GM21717 (cell line): ENCODE measurements around the gene CTCFL.

Experiments
- ATAC-seq: cut with Tn5 transposase; IDR thresholded peaks from one replicate; pipeline ENCODE4 v1.9.1; 2021; ENCODE audit warnings: mild to moderate bottlenecking, moderate library complexity; ENCODE audit not compliant: unreplicated experiment

The CTCFL gene

GRCh38 chr20:57469418-57470211 is 55.3 kb downstream of the CTCFL start:
- no peak for ATAC-seq

DNA sequence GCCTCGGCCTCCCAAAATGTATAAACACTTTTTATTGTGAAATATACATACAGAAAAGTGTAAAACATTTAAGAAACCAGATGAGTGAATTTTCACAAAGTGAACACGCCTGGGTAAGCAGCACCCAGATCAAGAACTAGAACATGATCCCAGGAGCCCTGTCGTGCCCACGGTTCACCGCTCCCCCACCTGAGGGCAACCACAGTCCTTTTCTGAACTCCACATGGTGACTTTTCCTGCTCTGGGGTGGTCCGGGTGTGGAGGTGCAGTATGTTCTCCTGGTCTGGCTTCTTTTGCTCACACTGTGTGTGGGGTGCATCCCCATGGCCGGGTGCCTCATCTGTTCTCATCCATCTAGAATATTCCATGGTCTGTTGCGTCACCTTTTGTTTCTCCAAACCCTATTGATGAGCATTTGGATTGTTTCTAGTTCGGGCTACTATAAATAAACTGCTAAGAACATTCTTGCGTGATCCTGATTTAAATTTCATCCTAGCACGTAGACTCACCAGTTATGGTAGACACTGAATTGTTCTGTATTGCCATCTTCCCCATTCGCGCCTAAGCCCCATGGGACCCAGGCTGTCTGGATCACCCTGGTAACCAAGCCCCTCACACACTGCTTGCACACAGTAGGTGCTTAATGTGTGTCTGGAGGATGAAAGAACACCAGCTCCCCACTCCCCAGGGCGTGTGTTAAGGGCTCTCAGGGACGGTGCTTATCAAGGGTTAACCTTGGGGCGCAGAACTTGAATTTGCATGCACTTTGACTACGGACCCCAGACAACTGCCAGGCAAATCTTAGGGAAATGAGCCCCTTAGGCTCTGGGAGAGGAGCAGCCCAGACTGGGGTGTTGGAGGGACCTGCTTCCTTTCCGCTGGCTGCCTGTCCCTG is 56.2 kb downstream of the CTCFL start:
- ATAC-seq, result no peak

- no peak for ATAC-seq
Measured at GRCh38 chr20:57467742-57468141, 57.2 kb downstream of the CTCFL start.

- no peak for ATAC-seq
Measured at GRCh38 chr20:57465943-57466342, 59.0 kb downstream of the CTCFL start.

- no peak for ATAC-seq
Measured at GRCh38 chr20:57465486-57465885, 59.5 kb downstream of the CTCFL start.

GRCh38 chr20:57464642-57465211 is 60.2 kb downstream of the CTCFL start:
- ATAC-seq, result no peak

GRCh38 chr20:57462781-57463180 is 62.2 kb downstream of the CTCFL start:
- ATAC-seq, result no peak

DNA sequence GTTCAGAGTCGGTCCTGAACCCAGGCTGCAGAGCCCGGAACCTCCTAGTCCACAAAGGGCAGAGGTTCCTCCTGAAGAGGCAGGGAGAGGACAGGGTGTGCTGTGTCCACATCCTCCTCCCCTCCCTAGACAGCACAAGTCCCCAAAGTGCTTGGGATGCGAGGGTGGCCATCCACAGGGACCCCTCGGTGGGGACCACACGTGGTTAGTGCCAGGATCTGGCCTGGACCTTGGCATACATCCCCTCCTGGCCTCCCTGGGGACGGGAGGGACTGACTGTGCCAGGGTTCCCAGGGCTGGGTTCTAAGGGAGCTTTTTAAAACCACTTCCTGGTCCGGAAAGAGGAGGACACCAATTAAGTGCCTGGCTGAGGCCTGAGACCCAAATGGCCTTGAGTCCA is 63.2 kb downstream of the CTCFL start:
- ATAC-seq, result no peak

GRCh38 chr20:57460781-57461465 is 64.0 kb downstream of the CTCFL start:
- ATAC-seq, result no peak

- no peak for ATAC-seq
Measured at GRCh38 chr20:57459897-57460296, 65.0 kb downstream of the CTCFL start.

DNA sequence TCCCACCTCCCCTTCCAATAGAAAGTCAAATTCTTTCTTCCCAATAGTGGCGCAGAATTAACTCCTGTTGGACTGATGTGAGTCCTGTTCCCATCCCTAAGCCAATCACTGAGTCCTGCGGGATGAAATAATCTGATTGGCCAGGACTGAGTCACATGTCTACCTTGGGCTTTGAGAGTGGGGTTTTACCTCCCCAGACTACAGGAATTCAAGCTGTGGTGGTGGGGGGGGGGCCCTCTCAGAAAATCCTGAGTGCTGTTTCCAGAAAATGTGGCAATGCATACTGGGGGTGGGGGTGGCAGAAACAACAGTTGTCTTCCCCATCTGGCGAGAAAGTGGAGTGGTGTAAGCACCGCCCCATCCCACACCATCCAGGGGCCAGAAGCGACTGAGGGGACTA is 65.7 kb downstream of the CTCFL start:
- ATAC-seq, result no peak

GRCh38 chr20:57458400-57459160 is 66.4 kb downstream of the CTCFL start:
- ATAC-seq, result no peak

- ATAC-seq, result no peak
Measured at GRCh38 chr20:57457243-57458095, 67.5 kb downstream of the CTCFL start.

- ATAC-seq, result no peak
Measured at GRCh38 chr20:57456116-57456515, 68.8 kb downstream of the CTCFL start.

GRCh38 chr20:57455386-57455785 is 69.6 kb downstream of the CTCFL start:
- ATAC-seq, result no peak

GRCh38 chr20:57451795-57452661 is 72.9 kb downstream of the CTCFL start:
- no peak for ATAC-seq

DNA sequence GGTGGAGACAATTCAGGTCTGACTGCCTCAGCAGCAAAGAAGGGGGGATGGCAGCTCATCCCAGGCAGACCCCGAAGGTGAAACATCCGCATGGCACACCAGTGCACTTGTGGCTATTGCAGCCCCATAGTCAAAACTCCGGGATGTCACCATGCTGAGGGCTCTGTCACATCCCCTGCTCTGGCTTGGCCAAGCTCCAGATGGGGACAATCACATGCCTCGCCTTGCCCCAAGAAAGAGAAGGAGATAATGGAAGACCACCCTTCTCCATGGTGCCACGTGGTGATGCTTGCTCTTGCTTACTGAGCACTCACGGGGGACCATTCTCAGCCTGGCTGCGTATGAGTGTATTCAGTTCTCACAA is 73.5 kb downstream of the CTCFL start:
- ATAC-seq, result no peak

DNA sequence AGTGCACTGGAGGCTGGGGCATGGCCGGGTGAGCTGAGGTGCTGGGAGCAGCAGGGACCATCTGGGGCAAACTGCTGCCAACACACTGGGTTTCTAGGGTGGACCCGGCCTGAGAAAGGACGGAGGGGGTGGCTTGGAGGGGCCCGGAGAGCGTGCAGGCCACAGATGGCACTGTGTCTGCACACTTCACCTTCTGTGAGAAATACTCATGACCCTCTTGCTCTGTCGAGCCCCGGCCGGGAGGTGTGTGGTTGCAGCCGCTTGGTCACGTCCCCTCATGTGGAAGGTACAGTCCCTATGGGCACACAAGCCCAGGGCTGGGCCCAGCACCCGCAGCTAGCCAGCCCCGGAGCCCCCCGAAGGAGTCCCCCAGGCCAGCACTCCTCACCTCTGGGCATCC is 74.0 kb downstream of the CTCFL start:
- no peak for ATAC-seq

DNA sequence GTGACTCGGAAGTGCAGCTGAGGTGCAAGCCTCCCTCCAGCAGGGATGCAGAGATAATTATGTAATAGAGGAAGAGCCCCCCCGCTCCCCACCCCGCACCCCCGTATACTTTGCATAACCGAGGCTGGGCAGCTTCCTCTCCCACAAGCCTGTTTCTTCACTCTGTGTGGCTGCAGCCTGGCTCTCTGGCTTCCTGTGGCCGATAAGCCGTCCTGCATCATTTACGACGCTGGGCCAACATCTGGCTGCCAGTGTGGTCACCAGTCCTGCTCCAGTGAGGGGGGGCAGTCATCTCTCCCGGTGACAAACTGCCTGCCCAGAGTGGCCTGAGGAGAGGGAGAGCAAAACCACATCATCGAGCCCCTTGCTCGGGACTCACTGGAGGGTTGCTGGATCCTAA is 74.5 kb downstream of the CTCFL start:
- peak; percentile 77 for ATAC-seq
